Measurements from ENCODE around the gene COPS7A.
"Not testable (repeated sequence)": the region's sequence is repeated elsewhere in the genome, so short reads cannot be mapped to it uniquely, and the experiment has no call there.

COPS7A gene

DNA sequence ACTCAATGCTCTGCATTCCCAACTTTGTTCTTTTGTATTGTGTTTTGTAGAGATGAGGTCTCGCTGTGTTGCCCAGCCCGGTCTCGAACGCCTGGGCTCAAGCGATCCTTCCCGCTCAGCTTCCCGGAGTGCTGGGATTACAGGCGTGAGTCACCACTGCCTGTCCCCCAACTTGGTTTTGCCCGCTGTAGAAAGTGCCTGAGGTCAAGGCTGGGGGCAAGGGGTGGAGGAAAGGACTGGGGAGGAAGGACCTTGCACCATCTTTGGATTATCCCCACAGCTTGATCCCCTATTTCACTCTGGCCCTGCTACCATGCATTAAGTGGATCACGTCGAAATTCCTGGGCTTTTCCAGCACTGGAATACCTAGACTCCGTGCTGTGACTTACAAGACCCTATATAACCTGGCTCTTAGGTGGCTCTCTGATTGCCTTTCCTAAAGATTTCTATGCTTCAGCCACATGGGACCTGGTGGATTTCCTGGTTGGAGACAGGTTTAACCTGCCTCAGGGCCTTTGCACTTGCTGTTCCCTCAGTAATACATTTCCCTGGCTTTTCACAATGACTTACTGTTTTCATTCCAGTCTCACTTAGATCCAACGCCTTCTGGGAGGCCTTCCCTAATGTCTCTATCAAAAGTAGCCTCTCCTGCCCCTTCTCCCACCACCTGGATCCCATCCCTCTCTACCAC lies 22.6 kb upstream of the COPS7A start:
- DNase-seq (ENCODE audit: low read depth in 3 of 3) = no peak

GRCh38 chr12:6703631-6704030 lies 20.2 kb upstream of the COPS7A start:
- no peak for DNase-seq (ENCODE audit: low read depth in 3 of 3)

DNA sequence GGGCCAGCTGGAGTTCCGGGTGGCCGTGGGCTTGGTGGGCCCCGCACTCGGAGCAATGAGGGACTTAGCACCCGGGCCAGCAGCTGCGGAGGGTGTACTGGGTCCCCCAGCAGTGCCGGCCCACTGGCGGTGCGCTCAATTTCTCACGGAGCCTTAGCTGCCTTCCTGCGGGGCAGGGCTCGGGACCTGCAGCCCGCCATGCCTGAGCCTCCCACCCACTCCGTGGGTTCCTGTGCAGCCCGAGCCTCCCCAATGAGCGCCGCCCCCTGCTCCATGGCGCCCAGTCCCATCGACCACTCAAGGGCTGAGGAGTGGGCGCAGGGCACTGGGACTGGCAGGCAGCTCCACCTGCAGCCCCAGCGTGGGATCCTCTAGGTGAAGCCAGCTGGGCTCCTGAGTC lies 15.5 kb upstream of the COPS7A start:
- not testable (repeated sequence) for DNase-seq (ENCODE audit: low read depth in 3 of 3)

GRCh38 chr12:6708960-6709394 lies 14.9 kb upstream of the COPS7A start:
- DNase-seq (ENCODE audit: low read depth in 3 of 3) = no peak

GRCh38 chr12:6716031-6716873 lies 7.6 kb upstream of the COPS7A start:
- not testable (repeated sequence) for DNase-seq (ENCODE audit: low read depth in 3 of 3)

DNA sequence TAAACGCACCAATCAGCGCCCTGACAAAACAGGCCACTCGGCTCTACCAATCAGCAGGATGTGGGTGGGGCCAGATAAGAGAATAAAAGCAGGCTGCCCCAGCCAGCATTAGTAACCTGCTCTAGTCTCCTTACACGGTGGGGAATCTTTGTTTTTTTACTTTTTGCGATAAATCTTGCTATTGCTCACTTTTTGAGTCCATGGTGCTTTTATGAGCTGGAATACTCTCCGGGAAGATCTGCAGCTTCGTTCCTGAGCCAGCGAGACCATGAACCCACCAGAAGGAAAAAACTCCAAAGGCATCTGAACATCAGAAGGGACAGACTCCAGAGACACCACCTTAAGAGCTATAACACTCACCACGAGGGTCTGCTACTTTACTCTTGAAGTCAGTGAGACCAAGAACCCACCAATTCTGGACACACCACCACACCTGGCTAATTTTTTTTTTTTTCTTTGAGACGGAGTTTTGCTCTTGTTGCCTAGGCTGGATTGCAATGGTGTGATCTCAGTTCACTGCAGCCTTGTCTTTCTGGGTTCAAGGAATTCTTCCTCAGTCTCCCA lies 6.9 kb upstream of the COPS7A start:
- DNase-seq (ENCODE audit: low read depth in 3 of 3) = no peak

GRCh38 chr12:6722863-6723262 lies 983 bp upstream of the COPS7A start:
- DNase-seq (ENCODE audit: low read depth in 3 of 3) = no peak

DNA sequence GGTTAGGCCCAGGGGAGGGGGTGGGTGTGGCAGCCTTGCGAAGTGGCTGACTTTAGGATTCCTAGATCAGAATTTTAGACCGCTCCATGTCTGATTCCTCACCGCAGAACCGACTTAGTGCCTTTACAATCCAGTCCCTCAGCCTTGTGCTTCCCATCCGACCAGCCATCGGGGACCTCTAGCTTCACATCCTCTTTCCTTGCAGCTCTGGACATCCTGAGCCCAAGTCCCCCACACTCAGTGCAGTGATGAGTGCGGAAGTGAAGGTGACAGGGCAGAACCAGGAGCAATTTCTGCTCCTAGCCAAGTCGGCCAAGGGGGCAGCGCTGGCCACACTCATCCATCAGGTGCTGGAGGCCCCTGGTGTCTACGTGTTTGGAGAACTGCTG lies 557 bp downstream of the COPS7A start:
- peak in 1 of 3 experiments; percentile 15 for DNase-seq (ENCODE audit: low read depth in 3 of 3)

DNA sequence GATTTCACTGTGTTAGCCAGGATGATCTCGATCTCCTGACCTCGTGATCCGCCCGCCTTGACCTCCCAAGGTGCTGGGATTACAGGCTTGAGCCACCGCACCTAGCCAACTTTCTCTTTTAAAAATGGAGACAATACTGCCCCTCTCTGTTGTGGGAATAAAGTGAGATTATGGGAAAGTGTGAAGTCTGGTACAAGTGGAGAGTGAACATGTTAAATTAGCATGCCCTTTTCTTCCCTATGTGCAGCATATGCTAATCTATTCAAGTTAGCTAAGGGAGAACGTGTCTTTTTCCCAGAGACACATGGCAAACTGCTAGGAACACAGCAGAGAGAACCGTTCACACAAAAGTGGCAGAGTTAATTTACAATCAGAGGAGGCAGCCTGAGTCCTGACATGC lies 1.5 kb downstream of the COPS7A start:
- no peak for DNase-seq (ENCODE audit: low read depth in 3 of 3)

DNA sequence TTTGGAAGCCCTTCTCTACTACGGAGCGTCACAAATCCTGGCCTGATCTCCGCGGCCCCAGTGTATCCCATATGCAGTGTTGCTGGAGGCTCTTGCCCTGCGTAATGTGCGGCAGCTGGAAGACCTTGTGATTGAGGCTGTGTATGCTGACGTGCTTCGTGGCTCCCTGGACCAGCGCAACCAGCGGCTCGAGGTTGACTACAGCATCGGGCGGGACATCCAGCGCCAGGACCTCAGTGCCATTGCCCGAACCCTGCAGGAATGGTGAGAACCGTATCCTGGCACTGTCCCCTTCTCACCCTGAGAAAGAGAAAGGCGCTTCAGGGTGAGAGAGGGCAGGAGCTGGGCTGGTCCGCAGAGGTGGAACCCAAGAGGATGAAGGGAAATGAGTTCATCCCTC lies 5.3 kb downstream of the COPS7A start:
- no peak for DNase-seq (ENCODE audit: low read depth in 3 of 3)

DNA sequence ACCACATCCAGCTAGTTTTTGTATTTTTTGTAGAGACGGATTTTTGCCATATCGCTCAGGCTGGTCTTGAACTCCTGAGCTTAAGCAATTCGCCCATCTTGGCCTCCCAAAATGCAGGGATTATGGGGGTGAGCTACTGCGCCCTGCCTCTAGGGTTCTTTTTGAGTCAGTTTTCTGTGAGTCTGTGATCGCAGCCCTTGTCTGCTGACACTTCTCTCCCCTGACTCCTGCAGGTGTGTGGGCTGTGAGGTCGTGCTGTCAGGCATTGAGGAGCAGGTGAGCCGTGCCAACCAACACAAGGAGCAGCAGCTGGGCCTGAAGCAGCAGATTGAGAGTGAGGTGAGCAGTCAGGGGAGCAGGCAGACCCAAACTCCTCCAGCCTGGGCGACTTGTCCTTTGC lies 6.3 kb downstream of the COPS7A start:
- DNase-seq (ENCODE audit: low read depth in 3 of 3) = no peak

DNA sequence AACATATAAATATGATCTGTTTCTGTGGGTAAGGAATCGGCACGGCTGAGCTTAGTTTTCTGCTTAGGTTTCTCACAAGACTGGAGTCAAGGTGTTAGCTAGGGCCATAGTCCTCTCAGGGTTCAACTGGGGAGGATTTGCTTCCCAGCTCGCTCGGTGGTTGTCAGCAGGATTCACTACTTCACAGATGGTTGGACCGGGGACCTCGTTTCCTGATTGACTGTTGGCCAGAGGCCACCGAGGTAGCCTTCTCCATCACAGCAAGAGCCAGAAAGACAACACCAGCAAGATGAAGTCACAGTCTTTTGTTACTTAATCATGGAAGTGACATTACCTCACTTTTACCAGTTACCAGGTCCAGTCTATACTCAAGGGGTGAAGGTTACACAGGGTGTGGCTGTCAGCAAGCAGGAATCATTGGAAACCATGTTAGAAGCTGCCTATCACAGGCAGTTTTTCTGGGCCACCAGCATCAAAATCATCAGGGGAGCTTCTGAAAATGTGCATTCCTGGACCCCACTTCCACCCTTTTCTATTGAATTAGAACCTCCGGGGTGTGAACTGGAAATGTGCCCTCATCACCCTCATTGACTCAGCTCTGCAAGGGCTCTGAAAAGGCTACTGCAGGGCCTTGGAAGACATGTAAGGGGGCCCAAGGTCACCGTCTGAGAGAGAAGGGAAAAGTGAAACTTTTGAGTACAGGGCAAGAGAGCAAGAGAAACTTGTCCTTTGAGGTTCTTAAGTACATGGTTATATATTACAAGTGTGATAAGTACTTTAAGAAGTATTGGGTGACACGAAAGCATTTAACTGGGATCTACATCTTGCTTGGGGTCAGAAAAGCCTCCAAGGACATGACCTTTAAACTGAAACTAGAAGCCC lies 10.9 kb downstream of the COPS7A start:
- DNase-seq (ENCODE audit: low read depth in 3 of 3) = no peak

DNA sequence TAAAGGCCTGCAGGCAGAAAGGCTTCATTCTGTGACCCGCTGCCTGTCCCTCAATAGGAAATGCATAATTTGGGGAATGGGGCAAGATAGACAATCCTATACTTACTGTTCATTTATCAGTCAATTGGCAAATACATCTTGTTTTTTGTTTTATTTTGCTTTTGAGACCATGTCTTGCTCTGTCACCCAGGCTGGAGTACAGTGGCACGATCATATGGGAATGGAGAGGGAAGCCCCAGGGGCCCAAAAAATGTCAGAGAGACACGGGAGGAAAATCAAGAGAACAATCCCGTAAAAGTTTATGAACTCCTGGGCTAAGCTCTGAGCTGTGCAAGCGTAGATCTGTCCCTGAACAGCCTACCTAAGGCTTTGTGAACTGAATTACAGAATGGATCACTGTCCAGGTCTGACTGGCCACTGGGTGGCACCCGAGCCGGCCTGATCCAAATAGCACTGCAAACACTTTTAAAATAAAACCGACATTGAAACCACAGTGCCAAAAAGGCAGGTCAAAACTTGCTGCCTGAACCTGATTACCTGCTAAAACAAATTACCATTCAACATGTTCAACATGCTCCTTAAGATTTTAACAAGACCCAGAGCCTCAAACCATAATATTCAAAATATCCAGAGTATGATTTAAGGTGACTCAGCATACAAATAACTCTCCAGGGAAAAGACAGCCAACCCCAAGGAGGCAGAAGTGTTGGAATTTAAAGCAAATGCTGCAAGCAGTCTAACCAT lies 11.8 kb downstream of the COPS7A start:
- DNase-seq (ENCODE audit: low read depth in 3 of 3) = peak in 1 of 3 experiments; percentile 10

DNA sequence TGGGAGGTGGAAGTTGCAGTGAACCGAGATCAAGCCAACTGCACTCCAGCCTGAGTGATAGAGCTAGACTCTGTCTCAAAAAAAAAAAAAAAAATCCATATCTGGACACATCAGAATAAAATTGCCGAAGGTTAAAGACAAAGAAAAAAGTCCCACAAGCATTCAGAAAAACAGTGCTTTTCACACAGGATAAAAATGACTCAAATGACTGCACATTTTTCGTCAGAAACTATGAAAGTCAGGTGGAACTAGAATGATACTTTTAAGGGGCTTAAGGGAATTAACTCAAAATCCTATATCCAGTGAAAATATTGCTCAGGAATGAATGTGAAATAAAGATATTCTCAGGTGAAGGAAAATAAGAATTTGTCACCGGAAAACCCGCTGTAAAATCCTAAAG lies 12.9 kb downstream of the COPS7A start:
- no peak for DNase-seq (ENCODE audit: low read depth in 3 of 3)

- DNase-seq (ENCODE audit: low read depth in 3 of 3) = not testable (repeated sequence)
Observed at GRCh38 chr12:6742080-6742479, 18.2 kb downstream of the COPS7A start.

- DNase-seq (ENCODE audit: low read depth in 3 of 3) = no peak
Observed at GRCh38 chr12:6742834-6743233, 19.0 kb downstream of the COPS7A start.

DNA sequence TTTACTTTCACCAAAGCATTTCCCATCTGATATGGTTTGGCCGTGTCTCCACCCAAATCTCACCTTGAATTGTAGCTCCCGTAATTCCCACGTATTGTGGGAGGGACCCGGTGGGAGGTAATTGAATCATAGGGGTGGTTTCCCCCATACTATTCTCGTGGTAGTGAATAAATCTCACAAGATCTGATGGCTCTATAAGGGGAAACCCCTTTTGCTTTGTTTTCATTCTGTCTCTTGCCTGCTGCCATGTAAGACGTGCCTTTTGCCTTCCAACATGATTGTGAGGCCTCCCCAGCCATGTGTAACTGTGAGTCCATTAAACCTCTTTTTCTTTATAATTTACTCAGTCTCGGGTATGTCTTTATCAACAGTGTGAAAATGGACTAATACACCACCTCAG lies 19.5 kb downstream of the COPS7A start:
- DNase-seq (ENCODE audit: low read depth in 3 of 3) = not testable (repeated sequence)

DNA sequence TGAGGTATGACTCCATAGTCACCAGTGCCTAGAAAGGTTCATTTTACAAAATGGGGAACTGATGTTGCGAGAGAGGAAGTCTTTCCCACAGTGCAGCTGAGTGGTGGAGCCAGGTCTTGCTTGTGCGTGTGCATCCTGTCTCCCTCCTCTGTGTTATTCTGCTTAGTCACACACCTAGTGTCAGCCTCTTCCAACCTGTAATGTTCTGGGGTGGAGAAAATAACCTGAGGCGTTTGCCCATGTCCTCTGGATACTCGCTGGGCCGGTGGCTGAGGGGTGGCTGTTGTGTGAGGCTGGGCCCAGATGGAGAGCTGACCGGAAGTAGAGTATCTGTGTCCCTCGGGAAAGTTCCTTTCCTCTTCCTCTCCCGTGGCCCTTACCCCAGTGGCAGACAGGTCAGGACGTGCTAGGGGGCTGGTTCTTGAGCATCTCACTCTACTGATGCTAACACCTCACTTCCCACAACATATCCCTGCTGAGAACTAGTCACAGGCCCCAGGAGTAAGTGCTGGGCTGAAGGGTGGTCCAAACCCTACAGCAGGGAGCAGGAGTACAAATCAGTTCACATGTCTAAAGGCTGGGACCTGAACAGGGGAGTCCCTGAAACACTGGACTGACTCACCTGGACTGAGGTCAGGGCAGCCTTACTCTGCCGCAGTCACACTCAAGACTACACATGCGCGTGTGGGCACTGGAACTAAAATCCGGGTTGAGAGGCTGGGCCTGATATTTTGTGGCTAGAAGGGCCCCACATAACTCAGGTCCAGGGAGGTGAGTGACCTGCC lies 22.1 kb downstream of the COPS7A start:
- DNase-seq (ENCODE audit: low read depth in 3 of 3) = no peak

GRCh38 chr12:6747216-6747615 lies 23.4 kb downstream of the COPS7A start:
- DNase-seq (ENCODE audit: low read depth in 3 of 3) = no peak

DNA sequence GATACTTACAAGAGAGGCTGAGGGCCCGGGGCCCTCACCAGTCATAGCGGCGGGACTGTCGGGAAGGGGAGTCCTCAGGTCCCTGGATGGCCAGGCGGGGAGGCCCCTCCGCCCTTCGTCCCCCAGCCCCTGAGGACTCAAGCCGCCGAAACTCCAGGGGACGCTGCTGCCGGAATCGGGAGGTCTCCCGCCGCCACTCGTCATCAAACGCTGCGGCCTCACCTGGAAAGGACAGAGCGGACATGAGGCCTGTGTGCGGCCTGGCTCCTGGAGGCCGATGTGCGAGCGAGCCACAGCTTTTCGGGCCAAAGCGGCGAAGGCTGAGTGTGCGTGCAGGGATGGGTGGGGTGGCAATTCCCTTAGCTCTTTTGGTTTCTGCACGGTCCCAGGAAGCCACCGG lies 24.9 kb downstream of the COPS7A start:
- DNase-seq (ENCODE audit: low read depth in 3 of 3) = no peak
